Breast epithelium (tissue), 3 donors: ENCODE data around the gene IGLON5.

Experiments
- POLR2AphosphoS5 ChIP-seq, 3 donors: sonication (generic); formaldehyde crosslinking; IDR thresholded peaks; one replicate each; pipeline ENCODE4 v1.6.1; 2017; ENCODE audit warnings: antibody characterized with exemption in 3 of 3
- TF ChIP-seq, protein P1 (sequence below), 3 donors: fragments of 450-650 bp; IDR thresholded peaks; one replicate each; pipeline ENCODE4 v1.5.1; 2016 to 2017; ENCODE audit warnings: antibody characterized with exemption in 3 of 3, mild to moderate bottlenecking in 3 of 3, moderate library complexity in 3 of 3

GRCh38 chr19:51364200-51365106 lies 53.0 kb downstream of the IGLON5 start:
- TF ChIP-seq, protein P1, sequence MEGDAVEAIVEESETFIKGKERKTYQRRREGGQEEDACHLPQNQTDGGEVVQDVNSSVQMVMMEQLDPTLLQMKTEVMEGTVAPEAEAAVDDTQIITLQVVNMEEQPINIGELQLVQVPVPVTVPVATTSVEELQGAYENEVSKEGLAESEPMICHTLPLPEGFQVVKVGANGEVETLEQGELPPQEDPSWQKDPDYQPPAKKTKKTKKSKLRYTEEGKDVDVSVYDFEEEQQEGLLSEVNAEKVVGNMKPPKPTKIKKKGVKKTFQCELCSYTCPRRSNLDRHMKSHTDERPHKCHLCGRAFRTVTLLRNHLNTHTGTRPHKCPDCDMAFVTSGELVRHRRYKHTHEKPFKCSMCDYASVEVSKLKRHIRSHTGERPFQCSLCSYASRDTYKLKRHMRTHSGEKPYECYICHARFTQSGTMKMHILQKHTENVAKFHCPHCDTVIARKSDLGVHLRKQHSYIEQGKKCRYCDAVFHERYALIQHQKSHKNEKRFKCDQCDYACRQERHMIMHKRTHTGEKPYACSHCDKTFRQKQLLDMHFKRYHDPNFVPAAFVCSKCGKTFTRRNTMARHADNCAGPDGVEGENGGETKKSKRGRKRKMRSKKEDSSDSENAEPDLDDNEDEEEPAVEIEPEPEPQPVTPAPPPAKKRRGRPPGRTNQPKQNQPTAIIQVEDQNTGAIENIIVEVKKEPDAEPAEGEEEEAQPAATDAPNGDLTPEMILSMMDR (IDR thresholded peaks at IDR 0.05), result no peak
- TF ChIP-seq POLR2AphosphoS5 (IDR thresholded peaks at IDR 0.05), result no peak
